GM12892 (cell line): ENCODE results near the gene NPAP1.

Experiments
- POLR2A ChIP-seq: IDR thresholded peaks from 2 replicates; pipeline ENCODE4 v1.6.1; 2011; ENCODE audit warnings: low read depth, low read length, control low read depth
- POLR2AphosphoS5 ChIP-seq: IDR thresholded peaks from 2 replicates; pipeline ENCODE4 v1.6.1; 2011; ENCODE audit warnings: low read depth, low read length, control low read depth

DNA sequence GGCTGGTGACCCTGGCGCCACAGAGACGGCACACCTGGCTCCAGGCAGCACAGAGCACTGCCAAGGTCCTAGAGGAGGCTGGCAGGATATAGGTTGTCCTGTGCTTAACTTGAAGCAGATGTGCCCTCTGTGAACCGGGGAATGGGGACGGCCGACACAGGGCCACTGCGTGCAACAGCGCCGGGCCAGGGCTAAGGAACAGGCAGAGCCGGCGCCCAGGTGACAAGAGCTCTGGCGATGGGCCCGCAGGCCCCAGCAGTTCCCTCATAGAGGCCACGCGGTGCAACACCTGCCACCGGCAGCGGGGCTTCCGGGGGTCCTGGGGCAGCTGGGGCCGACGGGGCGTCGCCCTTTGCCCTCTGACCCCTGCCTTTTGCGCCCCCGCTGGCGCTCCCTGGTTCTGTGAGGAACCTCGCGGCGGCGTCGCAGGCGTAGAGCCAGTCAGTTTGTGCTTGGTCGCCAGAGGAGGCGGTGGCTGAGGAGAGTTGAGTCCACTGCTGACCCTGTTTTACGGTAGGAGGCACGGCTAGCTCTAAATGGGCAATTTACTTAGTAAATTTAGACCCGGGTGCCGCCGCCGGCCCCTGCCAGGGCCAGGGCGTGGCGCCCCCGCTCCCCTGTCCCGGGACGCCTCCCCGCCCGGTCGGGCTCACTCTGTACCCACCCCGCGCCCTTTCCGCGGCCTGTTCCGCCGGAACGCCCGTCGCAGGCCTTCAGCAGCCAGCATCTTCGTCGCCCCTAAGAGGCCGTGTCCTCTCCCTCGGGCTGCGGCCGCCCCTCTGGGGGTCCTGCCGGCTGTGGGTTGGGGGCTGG lies at the start of gene NPAP1:
- TF ChIP-seq POLR2A (no peak), POLR2AphosphoS5 (no peak)
